ENCODE measurements around the gene BACH2.

GRCh38 chr6:90086517-90086916 lies 210.1 kb downstream of the BACH2 start:
- no peak for TF ChIP-seq CTCF (IDR thresholded peaks at IDR 0.05; ENCODE audit: low read depth, low read length, poor library complexity, severe bottlenecking)
- no peak for TF ChIP-seq EZH2phosphoT487 (IDR thresholded peaks at IDR 0.05; ENCODE audit: borderline replicate concordance, low read length)
